Stimulated activated CD4-positive, alpha-beta T cell treated with anti-CD3 and anti-CD28 coated beads, Interleukin-1b, Interleukin-23, amount 100 ng/mL, for 48 hours (primary cell): Measurements from ENCODE around the gene ATXN7L2.
"Not testable (repeated sequence)": the region's sequence is repeated elsewhere in the genome, so short reads cannot be mapped to it uniquely, and the experiment has no call there.

Experiments used
- DNase-seq: peaks from one replicate; pipeline ENCODE4 v3.0.0-alpha.2; 2020

The ATXN7L2 gene

GRCh38 chr1:109483672-109484518 lies at the start of gene ATXN7L2:
TSS of gene ATXN7L2 (plus strand) at chr1:109483905. CDS start at chr1:109483954, 49 bp downstream.
- DNase-seq = peak; percentile 92

GRCh38 chr1:109434484-109434883 lies 49.2 kb upstream of the ATXN7L2 start:
- DNase-seq = no peak

- no peak for DNase-seq
These were observed 44.9 kb upstream of the ATXN7L2 start for GRCh38 chr1:109438798-109439297.

GRCh38 chr1:109441069-109441468 lies 42.6 kb upstream of the ATXN7L2 start:
- no peak for DNase-seq

GRCh38 chr1:109443476-109443875 lies 40.2 kb upstream of the ATXN7L2 start:
- no peak for DNase-seq

- DNase-seq = no peak
These were observed 39.4 kb upstream of the ATXN7L2 start for GRCh38 chr1:109444346-109444745.

GRCh38 chr1:109445949-109446695 lies 37.6 kb upstream of the ATXN7L2 start:
- not testable (repeated sequence) for DNase-seq

- DNase-seq = no peak
These were observed 36.2 kb upstream of the ATXN7L2 start for GRCh38 chr1:109447524-109447923.

GRCh38 chr1:109454497-109455133 lies 29.1 kb upstream of the ATXN7L2 start:
- no peak for DNase-seq

GRCh38 chr1:109457819-109458218 lies 25.9 kb upstream of the ATXN7L2 start:
- DNase-seq = no peak

- no peak for DNase-seq
These were observed 17.6 kb upstream of the ATXN7L2 start for GRCh38 chr1:109466125-109466451.

- no peak for DNase-seq
These were observed 17.0 kb upstream of the ATXN7L2 start, which contains the start of gene SYPL2 for GRCh38 chr1:109466452-109467300. TSS of gene SYPL2 (plus strand) at chr1:109466546. CDS start at chr1:109466844, 298 bp downstream.

GRCh38 chr1:109467301-109467777 lies 16.4 kb upstream of the ATXN7L2 start:
- DNase-seq = no peak

GRCh38 chr1:109468061-109468460 lies 15.6 kb upstream of the ATXN7L2 start:
- DNase-seq = no peak

GRCh38 chr1:109468903-109469302 lies 14.8 kb upstream of the ATXN7L2 start:
- DNase-seq = no peak

GRCh38 chr1:109470245-109470644 lies 13.5 kb upstream of the ATXN7L2 start:
- no peak for DNase-seq

- DNase-seq = no peak
These were observed 10.9 kb upstream of the ATXN7L2 start for GRCh38 chr1:109472779-109473178.

- not testable (repeated sequence) for DNase-seq
These were observed 10.2 kb upstream of the ATXN7L2 start for GRCh38 chr1:109473284-109474057.

- no peak for DNase-seq
These were observed 9.0 kb upstream of the ATXN7L2 start for GRCh38 chr1:109474697-109475096.

GRCh38 chr1:109475261-109475660 lies 8.4 kb upstream of the ATXN7L2 start:
- DNase-seq = no peak

GRCh38 chr1:109476825-109477224 lies 6.9 kb upstream of the ATXN7L2 start:
- DNase-seq = no peak
